IMR-90 (cell line): ENCODE results near the gene NT5C1B. TPM values are rescaled to one million over a fixed set of nuclear protein-coding genes. Genes with fewer than 3 reads are reported as not detected.

Source experiments
- ATAC-seq: fragments of 200-7000 bp; cut with Tn5 transposase; 2 replicates; pipeline ENCODE4 v1.9.1; 2020; ENCODE audit warnings: low read depth, mild to moderate bottlenecking, moderate library complexity
- BruUV-seq: library from RNA; stranded (reverse); fragments of 400-500 nt; replicated peaks from 2 replicates; lab custom pipeline; 2021; lab: Mats Ljungman, UMichigan
- CTCF ChIA-PET: fragments of 300-600 bp; formaldehyde crosslinking; extraction: SDS; loops from one replicate; lab custom pipeline; 2021; ENCODE audit warnings: antibody characterized with exemption; lab: Yijun Ruan, JAX
- POLR2A ChIA-PET: fragments of 300-600 bp; sonication (Branson Sonifier 250); formaldehyde crosslinking; loops from one replicate; lab custom pipeline; 2022; ENCODE audit warnings: antibody characterized with exemption; ENCODE audit not compliant: unreplicated experiment; lab: Charles Lee
- DNase-seq: peaks from one replicate; pipeline ENCODE4 v3.0.0; 2013
- H2AFZ ChIP-seq: replicated peaks from 2 replicates; pipeline ENCODE3; 2013; ENCODE audit warnings: low read length, mild to moderate bottlenecking; ENCODE audit not compliant: poor library complexity
- H2AK5ac ChIP-seq: 2 replicates; pipeline ENCODE4 v1.6.1; 2013; ENCODE audit warnings: low read depth, low read length, inconsistent platforms
- H2AK9ac ChIP-seq: replicated peaks from 2 replicates; pipeline ENCODE3; 2013; ENCODE audit warnings: mild to moderate bottlenecking, low read depth, low read length, moderate library complexity; ENCODE audit not compliant: poor library complexity
- H2BK120ac ChIP-seq: 2 replicates; pipeline ENCODE4 v1.6.1; 2013; ENCODE audit warnings: low read depth, low read length, inconsistent platforms
- H2BK15ac ChIP-seq: 3 replicates; pipeline ENCODE4 v1.6.1; 2013; ENCODE audit warnings: low read depth, low read length, inconsistent platforms
- H2BK20ac ChIP-seq: 2 replicates; pipeline ENCODE4 v1.6.1; 2013; ENCODE audit warnings: low read depth, mild to moderate bottlenecking, inconsistent platforms, low read length, moderate library complexity
- H2BK5ac ChIP-seq: 2 replicates; pipeline ENCODE4 v1.6.1; 2013; ENCODE audit warnings: mild to moderate bottlenecking, low read depth, low read length, inconsistent platforms; ENCODE audit not compliant: poor library complexity, severe bottlenecking
- H3K14ac ChIP-seq: replicated peaks from 2 replicates; pipeline ENCODE4 v1.6.1; 2013; ENCODE audit warnings: low read depth, low read length, inconsistent platforms
- H3K18ac ChIP-seq: 2 replicates; pipeline ENCODE4 v1.6.1; 2013; ENCODE audit warnings: low read depth, low read length, control low read depth
- H3K23ac ChIP-seq: 2 replicates; pipeline ENCODE4 v1.6.1; 2013; ENCODE audit warnings: low read depth, low read length, inconsistent platforms
- H3K27ac ChIP-seq: 2 replicates; pipeline ENCODE4 v1.5.1; 2013; ENCODE audit warnings: mild to moderate bottlenecking, control low read depth, low read length; ENCODE audit not compliant: insufficient read depth
- H3K27me3 ChIP-seq: 2 replicates; pipeline ENCODE4 v1.6.1; 2013; ENCODE audit warnings: low read length; ENCODE audit not compliant: control insufficient read depth, insufficient read depth
- H3K36me3 ChIP-seq: 2 replicates; pipeline ENCODE4 v1.6.1; 2013; ENCODE audit warnings: low read length, mixed read lengths; ENCODE audit not compliant: control insufficient read depth, insufficient read depth
- H3K4ac ChIP-seq: 2 replicates; pipeline ENCODE4 v1.6.1; 2013; ENCODE audit warnings: low read depth, low read length, inconsistent platforms
- H3K4me1 ChIP-seq: 2 replicates; pipeline ENCODE4 v1.6.1; 2013; ENCODE audit warnings: low read length, mixed read lengths; ENCODE audit not compliant: control insufficient read depth, insufficient read depth
- H3K4me2 ChIP-seq: 2 replicates; pipeline ENCODE4 v1.6.1; 2013; ENCODE audit warnings: low read depth, mild to moderate bottlenecking, control low read depth, low read length, moderate library complexity
- H3K4me3 ChIP-seq: 2 replicates; pipeline ENCODE4 v1.5.1; 2013; ENCODE audit warnings: low read depth, mild to moderate bottlenecking, control low read depth, low read length, moderate library complexity; ENCODE audit not compliant: insufficient read depth
- H3K56ac ChIP-seq: 2 replicates; pipeline ENCODE4 v1.6.1; 2013; ENCODE audit warnings: low read length, inconsistent platforms; ENCODE audit not compliant: insufficient read depth; ENCODE audit errors: extremely low read depth
- H3K79me1 ChIP-seq, 2 experiments: 2 replicates each; pipeline ENCODE4 v1.6.1; 2013; ENCODE audit warnings: low read length in 2 of 2, inconsistent platforms in 1 of 2, low read depth in 1 of 2
- H3K9ac ChIP-seq: 2 replicates; pipeline ENCODE4 v1.6.1; 2013; ENCODE audit warnings: low read depth, low read length, control low read depth
- H3K9me1 ChIP-seq: 2 replicates; pipeline ENCODE4 v1.6.1; 2013; ENCODE audit warnings: low read length, inconsistent platforms; ENCODE audit not compliant: insufficient read depth
- H3K9me3 ChIP-seq: 2 replicates; pipeline ENCODE4 v1.6.1; 2013; ENCODE audit warnings: low read length; ENCODE audit not compliant: control insufficient read depth, insufficient read depth
- H4K20me1 ChIP-seq: 2 replicates; pipeline ENCODE4 v1.6.1; 2013; ENCODE audit warnings: low read length, inconsistent platforms; ENCODE audit not compliant: insufficient read depth
- H4K5ac ChIP-seq: 2 replicates; pipeline ENCODE4 v1.6.1; 2013; ENCODE audit warnings: mild to moderate bottlenecking, low read depth, low read length, control low read depth
- H4K8ac ChIP-seq, 2 experiments: 2 replicates each; pipeline ENCODE4 v1.6.1; 2013; ENCODE audit warnings: low read depth in 2 of 2, low read length in 2 of 2, control low read depth in 1 of 2, inconsistent platforms in 1 of 2
- H4K91ac ChIP-seq: 2 replicates; pipeline ENCODE4 v1.6.1; 2013; ENCODE audit warnings: low read depth, low read length, inconsistent platforms; ENCODE audit not compliant: insufficient read depth
- CEBPB ChIP-seq: IDR thresholded peaks from 2 replicates; pipeline ENCODE4 v1.6.1; 2012; ENCODE audit warnings: low read depth, low read length, improper control_type of control experiment
- CHD1 ChIP-seq: IDR thresholded peaks from 2 replicates; pipeline ENCODE4 v1.6.1; 2012; ENCODE audit warnings: low read depth, low read length, improper control_type of control experiment
- CTCF ChIP-seq: conservative IDR thresholded peaks from 2 replicates; pipeline ENCODE4 v1.5.1; 2012; ENCODE audit warnings: mild to moderate bottlenecking, low read depth, low read length, improper control_type of control experiment
- ELK1 ChIP-seq: fragments of 150-350 bp; IDR thresholded peaks from 2 replicates; pipeline ENCODE4 v1.6.1; 2016; ENCODE audit warnings: low read depth, mild to moderate bottlenecking, low read length, moderate library complexity, borderline replicate concordance
- FOS ChIP-seq: fragments of 150-350 bp; IDR thresholded peaks from 2 replicates; pipeline ENCODE4 v1.6.1; 2016; ENCODE audit warnings: low read depth, low read length
- MAFK ChIP-seq: IDR thresholded peaks from 2 replicates; pipeline ENCODE4 v1.6.1; 2012; ENCODE audit warnings: low read depth, low read length, improper control_type of control experiment
- MAZ ChIP-seq: IDR thresholded peaks from 2 replicates; pipeline ENCODE4 v1.6.1; 2012; ENCODE audit warnings: low read depth, mild to moderate bottlenecking, low read length, improper control_type of control experiment, moderate library complexity, borderline replicate concordance
- POLR2A ChIP-seq: IDR thresholded peaks from 2 replicates; pipeline ENCODE4 v1.6.1; 2012; ENCODE audit warnings: mild to moderate bottlenecking, low read depth, low read length
- RAD21 ChIP-seq: IDR thresholded peaks from 2 replicates; pipeline ENCODE4 v1.6.1; 2012; ENCODE audit warnings: low read length, improper control_type of control experiment
- RCOR1 ChIP-seq: IDR thresholded peaks from 2 replicates; pipeline ENCODE4 v1.6.1; 2012; ENCODE audit warnings: mild to moderate bottlenecking, low read length, improper control_type of control experiment; ENCODE audit not compliant: insufficient replicate concordance
- RFX5 ChIP-seq: IDR thresholded peaks from 2 replicates; pipeline ENCODE4 v1.8.0; 2012; ENCODE audit warnings: low read depth, mild to moderate bottlenecking, low read length, moderate library complexity
- SMC3 ChIP-seq: fragments of 150-350 bp; IDR thresholded peaks from 2 replicates; pipeline ENCODE4 v1.6.1; 2016; ENCODE audit warnings: low read depth, mild to moderate bottlenecking, antibody characterized with exemption, low read length, moderate library complexity
- WGBS, 2 experiments: methylation state at CpG; one replicate each; pipeline versions ENCODE4 v1.1.5 to v1.1.7; 2013; ENCODE audit warnings: missing lambda C conversion rate in 2 of 2; ENCODE audit not compliant: insufficient read length in 1 of 2; ENCODE audit errors: extremely low coverage in 2 of 2; 5-methylcytosine and 5-hydroxymethylcytosine counted together
- dilution Hi-C: fragments of 300-500 bp; cut with HindIII; formaldehyde crosslinking; loops from one replicate; pipeline ENCODE4 v1.14.3; 2018; ENCODE audit warnings: low sequenced_read_pairs; ENCODE audit not compliant: unreplicated experiment
- in situ Hi-C: fragments of 300-500 bp; cut with MboI; formaldehyde crosslinking; loops from 3 replicates; pipeline ENCODE4 v1.14.3; 2019; ENCODE audit warnings: low sequenced_read_pairs, inconsistent platforms, mixed read lengths
- intact Hi-C: fragments of 100-400 bp; cut with micrococcal nuclease; formaldehyde crosslinking; loops from 2 replicates; pipeline ENCODE4 v1.10.0; 2022
- polyA plus RNA-seq, 3 experiments: library from polyadenylated mRNA; depleted of rRNA; stranded (reverse); fragments of >200 nt; gene quantifications; 2 replicates each; pipeline ENCODE4 v1.2.3, GENCODE V29; 2012; ENCODE audit warnings: low replicate concordance in 1 of 3
- total RNA-seq: library from RNA; depleted of rRNA; stranded (reverse); fragments of >200 nt; gene quantifications from 2 replicates; pipeline ENCODE4 v1.2.3, GENCODE V29; 2012

Gene NT5C1B
- total and polyA plus RNA-seq, 2 of the 4 experiments (the other 2 are of a cell fraction) = not detected

GRCh38 chr2:18552351-18553077 is 36.9 kb downstream of the NT5C1B start:
- H4K91ac ChIP-seq = no peak overlapping the region
- POLR2A ChIA-PET = no interaction called here
- H3K4me1 ChIP-seq = no peaks in the 10 kb centered on the region
- H2BK5ac ChIP-seq = no peak overlapping the region
- H3K9me3 ChIP-seq = no peaks in the 10 kb centered on the region
- H3K4ac ChIP-seq = no peak overlapping the region
- peaks cover 6 to 20% of the 10 kb centered on the region in 2 experiments; a peak in 3 of 4 replicates for H3K79me1 ChIP-seq
- no peak for TF ChIP-seq MAFK
- no peak for TF ChIP-seq RAD21
- no peak for TF ChIP-seq ELK1
- TF ChIP-seq RFX5 = no peak
- TF ChIP-seq FOS = no peak
- TF ChIP-seq SMC3 = no peak
- TF ChIP-seq CEBPB = no peak
- no peak for TF ChIP-seq MAZ
- TF ChIP-seq CHD1 = no peak
- no peak for TF ChIP-seq POLR2A
- no peak for TF ChIP-seq RCOR1
- TF ChIP-seq CTCF = no peak
- no peak overlapping the region for H3K4me2 ChIP-seq
- in situ Hi-C loops (no loop called here), intact Hi-C loops (no loop called here), dilution Hi-C loops (no loop called here)
- H3K9me1 ChIP-seq = no peaks in the 10 kb centered on the region
- no peak overlapping the region for H3K4me3 ChIP-seq
- no peak overlapping the region for H3K9ac ChIP-seq
- H2BK120ac ChIP-seq = no peak overlapping the region
- no peak overlapping the region for H2BK20ac ChIP-seq
- BruUV-seq = no TSS peak
- no peak overlapping the region for H4K8ac ChIP-seq
- H3K18ac ChIP-seq = no peak overlapping the region
- H4K20me1 ChIP-seq = no peaks in the 10 kb centered on the region
- peaks cover 6% of the 10 kb centered on the region for H3K36me3 ChIP-seq
- no peak overlapping the region for H3K23ac ChIP-seq
- H2AFZ ChIP-seq = no peak overlapping the region
- H3K56ac ChIP-seq = no peak overlapping the region
- no CpG with 5 or more reads among the region's 3 CpGs for WGBS, 2 experiments
- no peaks in the 10 kb centered on the region for H3K27me3 ChIP-seq
- no peak overlapping the region for H2BK15ac ChIP-seq
- CTCF ChIA-PET = no interaction called here
- ATAC-seq (no peak), DNase-seq (no peak)
- H2AK5ac ChIP-seq = no peak overlapping the region
- H2AK9ac ChIP-seq = no peak overlapping the region
- no peak overlapping the region for H4K5ac ChIP-seq
- no peak overlapping the region for H3K27ac ChIP-seq
- no peak overlapping the region for H3K14ac ChIP-seq
